Activated CD8-positive, alpha-beta memory T cell treated with anti-CD3 and anti-CD28 coated beads, Interleukin-2, amount 10 ng/mL, durations not matched to agents 7 days and 5 days (primary cell): ENCODE measurements around the gene BCL2L13. TPM values are rescaled to one million over a fixed set of nuclear protein-coding genes. Genes with fewer than 3 reads are reported as not detected.
"Not testable (repeated sequence)": the region's sequence is repeated elsewhere in the genome, so short reads cannot be mapped to it uniquely, and the experiment has no call there.

Experiments
- ATAC-seq: fragments of 150-1000 bp; cut with Tn5 transposase; one replicate; pipeline ENCODE4 v1.10.0; 2021; ENCODE audit warnings: moderate library complexity
- CTCF ChIA-PET: fragments of 350-600 bp; sonication (Branson Sonifier 250); formaldehyde crosslinking; loops from one replicate; lab custom pipeline; 2021; ENCODE audit warnings: antibody characterized with exemption; lab: Charles Lee
- DNase-seq: peaks from one replicate; pipeline ENCODE4 v3.0.0-alpha.2; 2020
- H3K27ac Mint-ChIP-seq: one replicate; pipeline ENCODE4 v1.8.0; 2021; ENCODE audit warnings: mild to moderate bottlenecking, mixed read lengths
- H3K27me3 Mint-ChIP-seq: one replicate; pipeline ENCODE4 v1.8.0; 2021; ENCODE audit warnings: mixed read lengths
- H3K36me3 Mint-ChIP-seq: one replicate; pipeline ENCODE4 v1.8.0; 2021; ENCODE audit warnings: mild to moderate bottlenecking, mixed read lengths
- H3K4me1 Mint-ChIP-seq: one replicate; pipeline ENCODE4 v1.8.0; 2021; ENCODE audit warnings: mixed read lengths
- H3K4me3 Mint-ChIP-seq: one replicate; pipeline ENCODE4 v1.8.0; 2021; ENCODE audit warnings: mild to moderate bottlenecking, moderate library complexity, mixed read lengths
- H3K9me3 Mint-ChIP-seq: one replicate; pipeline ENCODE4 v1.8.0; 2022; ENCODE audit warnings: low read depth, mixed read lengths
- total RNA-seq, 2 experiments: library from RNA; stranded (reverse); gene quantifications; one replicate each; pipeline ENCODE4 v1.2.3, GENCODE V29; 2021

The BCL2L13 gene
- total RNA-seq, 2 experiments from 2014 or later: 27.6 to 32.7 TPM

GRCh38 chr22:17641269-17641668 lies 2.7 kb downstream of the BCL2L13 start:
- no peak for ATAC-seq
- Mint-ChIP-seq H3K27ac (no peak overlapping the region), H3K36me3 (peaks cover 11% of the 10 kb centered on the region), H3K4me1 (peaks cover 29% of the 10 kb centered on the region), H3K4me3 (no peak overlapping the region), H3K27me3 (no peaks in the 10 kb centered on the region), H3K9me3 (no peaks in the 10 kb centered on the region)
- no peak for DNase-seq
- CTCF ChIA-PET: no interaction called here

GRCh38 chr22:17642357-17642756 lies 3.8 kb downstream of the BCL2L13 start:
- H3K27me3 Mint-ChIP-seq, H3K4me3 Mint-ChIP-seq, ATAC-seq, H3K9me3 Mint-ChIP-seq, H3K27ac Mint-ChIP-seq, DNase-seq, CTCF ChIA-PET: not testable (repeated sequence)
- Mint-ChIP-seq H3K36me3 (peaks cover 13% of the 10 kb centered on the region), H3K4me1 (peaks cover 28% of the 10 kb centered on the region)

GRCh38 chr22:17647452-17647851 lies 8.9 kb downstream of the BCL2L13 start:
- Mint-ChIP-seq H3K36me3 (peaks cover 9% of the 10 kb centered on the region), H3K4me1 (peaks cover 5% of the 10 kb centered on the region), H3K9me3 (no peaks in the 10 kb centered on the region), H3K4me3 (no peak overlapping the region), H3K27me3 (no peaks in the 10 kb centered on the region), H3K27ac (no peak overlapping the region)
- no peak for ATAC-seq
- CTCF ChIA-PET: interaction anchor here (1.8 kb wide), 1 partner anchor 9 kb away, joined by 6 read pairs; the partner anchor contains the start of gene BCL2L13
- no peak for DNase-seq

GRCh38 chr22:17647991-17648390 lies 9.4 kb downstream of the BCL2L13 start:
- peaks cover 2% of the 10 kb centered on the region for H3K4me1 Mint-ChIP-seq
- DNase-seq: no peak
- CTCF ChIA-PET: interaction anchor here (1.8 kb wide), 1 partner anchor 9 kb away, joined by 6 read pairs; the partner anchor contains the start of gene BCL2L13
- ATAC-seq: no peak
- no peak overlapping the region for H3K27ac Mint-ChIP-seq
- H3K9me3 Mint-ChIP-seq: no peaks in the 10 kb centered on the region
- no peak overlapping the region for H3K4me3 Mint-ChIP-seq
- H3K27me3 Mint-ChIP-seq: no peaks in the 10 kb centered on the region
- peaks cover 7% of the 10 kb centered on the region for H3K36me3 Mint-ChIP-seq

GRCh38 chr22:17648569-17648968 lies 10.0 kb downstream of the BCL2L13 start:
- no peaks in the 10 kb centered on the region for H3K9me3 Mint-ChIP-seq
- H3K4me1 Mint-ChIP-seq: peaks cover 2% of the 10 kb centered on the region
- H3K4me3 Mint-ChIP-seq: no peak overlapping the region
- DNase-seq: no peak
- H3K27me3 Mint-ChIP-seq: no peaks in the 10 kb centered on the region
- no peak for ATAC-seq
- H3K36me3 Mint-ChIP-seq: peaks cover 10% of the 10 kb centered on the region
- no peak overlapping the region for H3K27ac Mint-ChIP-seq
- CTCF ChIA-PET: no interaction called here

GRCh38 chr22:17655289-17655688 lies 16.7 kb downstream of the BCL2L13 start:
- H3K36me3 Mint-ChIP-seq: peaks cover 17% of the 10 kb centered on the region
- no peak overlapping the region for H3K4me3 Mint-ChIP-seq
- no peaks in the 10 kb centered on the region for H3K9me3 Mint-ChIP-seq
- H3K4me1 Mint-ChIP-seq: no peaks in the 10 kb centered on the region
- H3K27me3 Mint-ChIP-seq: no peaks in the 10 kb centered on the region
- no peak for ATAC-seq
- CTCF ChIA-PET: no interaction called here
- no peak overlapping the region for H3K27ac Mint-ChIP-seq
- DNase-seq: no peak

- ATAC-seq (no peak), DNase-seq (no peak)
- Mint-ChIP-seq H3K4me1 (no peaks in the 10 kb centered on the region), H3K4me3 (no peak overlapping the region), H3K27ac (no peak overlapping the region), H3K36me3 (peaks cover 18% of the 10 kb centered on the region), H3K9me3 (no peaks in the 10 kb centered on the region), H3K27me3 (no peaks in the 10 kb centered on the region)
- CTCF ChIA-PET: no interaction called here
Observed at GRCh38 chr22:17656870-17657395, 18.4 kb downstream of the BCL2L13 start.

- Mint-ChIP-seq H3K27ac (no peak overlapping the region), H3K27me3 (no peaks in the 10 kb centered on the region), H3K36me3 (peaks cover 49% of the 10 kb centered on the region), H3K4me1 (peaks cover 1% of the 10 kb centered on the region), H3K9me3 (peaks cover 8% of the 10 kb centered on the region), H3K4me3 (no peak overlapping the region)
- ATAC-seq (no peak), DNase-seq (no peak)
- CTCF ChIA-PET: interaction anchor here (0.6 kb wide), 1 partner anchor 34 kb away, joined by 3 read pairs; no protein-coding TSS in a partner anchor
Observed at GRCh38 chr22:17664414-17665055, 26.0 kb downstream of the BCL2L13 start.

- DNase-seq: no peak
- peaks cover 53% of the 10 kb centered on the region for H3K36me3 Mint-ChIP-seq
- H3K27me3 Mint-ChIP-seq: no peaks in the 10 kb centered on the region
- CTCF ChIA-PET: interaction anchor here (0.6 kb wide), 1 partner anchor 33 kb away, joined by 3 read pairs; no protein-coding TSS in a partner anchor
- no peak overlapping the region for H3K27ac Mint-ChIP-seq
- peaks cover 1% of the 10 kb centered on the region for H3K4me1 Mint-ChIP-seq
- no peak overlapping the region for H3K4me3 Mint-ChIP-seq
- H3K9me3 Mint-ChIP-seq: peaks cover 8% of the 10 kb centered on the region
- ATAC-seq: no peak
Observed at GRCh38 chr22:17665248-17665647, 26.7 kb downstream of the BCL2L13 start.

- Mint-ChIP-seq H3K36me3 (peaks cover 55% of the 10 kb centered on the region), H3K27me3 (no peaks in the 10 kb centered on the region), H3K27ac (no peak overlapping the region), H3K4me1 (peaks cover 1% of the 10 kb centered on the region), H3K9me3 (peaks cover 8% of the 10 kb centered on the region), H3K4me3 (no peak overlapping the region)
- CTCF ChIA-PET: no interaction called here
- no peak for DNase-seq
- no peak for ATAC-seq
Observed at GRCh38 chr22:17665854-17666253, 27.3 kb downstream of the BCL2L13 start.

- H3K4me3 Mint-ChIP-seq, H3K9me3 Mint-ChIP-seq, H3K27me3 Mint-ChIP-seq, DNase-seq, H3K27ac Mint-ChIP-seq, ATAC-seq, H3K4me1 Mint-ChIP-seq, CTCF ChIA-PET: not testable (repeated sequence)
- H3K36me3 Mint-ChIP-seq: peaks cover 19% of the 10 kb centered on the region
Observed at GRCh38 chr22:17671521-17672092, 33.0 kb downstream of the BCL2L13 start.

GRCh38 chr22:17672417-17672991 lies 33.9 kb downstream of the BCL2L13 start:
- Mint-ChIP-seq H3K9me3 (no peaks in the 10 kb centered on the region), H3K4me3 (no peak overlapping the region), H3K36me3 (peaks cover 12% of the 10 kb centered on the region), H3K4me1 (peaks cover 5% of the 10 kb centered on the region), H3K27ac (no peak overlapping the region), H3K27me3 (no peaks in the 10 kb centered on the region)
- ATAC-seq (no peak), DNase-seq (no peak)
- CTCF ChIA-PET: no interaction called here

- Mint-ChIP-seq H3K27ac (no peak overlapping the region), H3K4me1 (peaks cover 9% of the 10 kb centered on the region), H3K9me3 (no peaks in the 10 kb centered on the region), H3K27me3 (no peaks in the 10 kb centered on the region), H3K36me3 (peaks cover 12% of the 10 kb centered on the region), H3K4me3 (no peak overlapping the region)
- DNase-seq (no peak), ATAC-seq (no peak)
- CTCF ChIA-PET: no interaction called here
Observed at GRCh38 chr22:17674152-17674551, 35.6 kb downstream of the BCL2L13 start.

GRCh38 chr22:17675584-17675983 lies 37.0 kb downstream of the BCL2L13 start:
- H3K36me3 Mint-ChIP-seq: peaks cover 5% of the 10 kb centered on the region
- ATAC-seq (no peak), DNase-seq (no peak)
- no peak overlapping the region for H3K27ac Mint-ChIP-seq
- no peaks in the 10 kb centered on the region for H3K27me3 Mint-ChIP-seq
- H3K4me3 Mint-ChIP-seq: no peak overlapping the region
- H3K4me1 Mint-ChIP-seq: peaks cover 8% of the 10 kb centered on the region
- CTCF ChIA-PET: no interaction called here
- H3K9me3 Mint-ChIP-seq: no peaks in the 10 kb centered on the region
